SK-N-SH treated with all-trans-retinoic acid at 6 μM for 48 hours (cell line): ENCODE measurements around the gene SVIL.

Source experiments
- BACH2 ChIP-seq: fragments of 250-450 bp; sonication (Bioruptor Pico); IDR thresholded peaks from 2 replicates; pipeline ENCODE4 v1.9.0; 2021; ENCODE audit warnings: mild to moderate bottlenecking, borderline replicate concordance
- PPARA ChIP-seq: fragments of 250-450 bp; sonication (Bioruptor Pico); IDR thresholded peaks from 2 replicates; pipeline ENCODE4 v1.5.0; 2020; ENCODE audit warnings: mild to moderate bottlenecking, borderline replicate concordance
- ZFP3 ChIP-seq: fragments of 250-450 bp; sonication (Bioruptor Pico); IDR thresholded peaks from 2 replicates; pipeline ENCODE4 v1.5.0; 2020; ENCODE audit warnings: mild to moderate bottlenecking, moderate library complexity
- ZNF565 ChIP-seq: fragments of 450-650 bp; formaldehyde crosslinking; conservative IDR thresholded peaks from 2 replicates; pipeline ENCODE4 v1.5.0; 2020; ENCODE audit warnings: low read depth, mild to moderate bottlenecking, moderate library complexity
- ZNF8 ChIP-seq: fragments of 450-650 bp; formaldehyde crosslinking; IDR thresholded peaks from 2 replicates; pipeline ENCODE4 v1.5.0; 2020; ENCODE audit warnings: mild to moderate bottlenecking, moderate library complexity
- TF ChIP-seq, protein P1 (sequence below): fragments of 250-450 bp; sonication (Bioruptor Pico); IDR thresholded peaks from 2 replicates; pipeline ENCODE4 v1.8.0; 2020; ENCODE audit warnings: mild to moderate bottlenecking, moderate library complexity, borderline replicate concordance
- TF ChIP-seq, protein P2 (sequence below): fragments of 250-450 bp; sonication (Bioruptor Pico); IDR thresholded peaks from 2 replicates; pipeline ENCODE4 v1.8.0; 2021; ENCODE audit warnings: low read depth, mild to moderate bottlenecking, moderate library complexity, borderline replicate concordance
- TF ChIP-seq, protein P3 (sequence below): fragments of 250-450 bp; sonication (Bioruptor Pico); IDR thresholded peaks from 2 replicates; pipeline ENCODE4 v1.5.1; 2020; ENCODE audit warnings: low read depth, mild to moderate bottlenecking, moderate library complexity

DNA sequence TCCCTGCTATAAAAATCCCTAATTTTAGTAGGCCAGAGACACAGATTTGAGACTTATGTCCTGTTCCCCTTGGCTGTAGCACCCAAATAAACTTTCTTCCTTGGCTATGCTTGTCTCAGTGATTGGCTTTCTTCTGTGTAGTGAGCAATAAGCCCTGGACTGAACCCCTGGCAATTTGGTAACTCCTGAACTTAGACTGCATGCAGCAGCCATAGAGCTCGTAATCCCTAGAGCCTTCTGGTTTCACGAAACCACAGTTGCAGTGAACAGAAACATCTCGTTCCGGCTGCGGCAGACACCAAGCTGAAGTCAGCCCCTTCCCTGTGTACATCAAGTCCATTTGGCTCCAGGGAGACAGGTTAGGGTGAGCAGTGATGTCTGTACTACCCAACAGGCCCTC is 173.7 kb downstream of the SVIL start:
- no peak for TF ChIP-seq BACH2 (CRISPR knock-in tag)
- TF ChIP-seq, protein P1, sequence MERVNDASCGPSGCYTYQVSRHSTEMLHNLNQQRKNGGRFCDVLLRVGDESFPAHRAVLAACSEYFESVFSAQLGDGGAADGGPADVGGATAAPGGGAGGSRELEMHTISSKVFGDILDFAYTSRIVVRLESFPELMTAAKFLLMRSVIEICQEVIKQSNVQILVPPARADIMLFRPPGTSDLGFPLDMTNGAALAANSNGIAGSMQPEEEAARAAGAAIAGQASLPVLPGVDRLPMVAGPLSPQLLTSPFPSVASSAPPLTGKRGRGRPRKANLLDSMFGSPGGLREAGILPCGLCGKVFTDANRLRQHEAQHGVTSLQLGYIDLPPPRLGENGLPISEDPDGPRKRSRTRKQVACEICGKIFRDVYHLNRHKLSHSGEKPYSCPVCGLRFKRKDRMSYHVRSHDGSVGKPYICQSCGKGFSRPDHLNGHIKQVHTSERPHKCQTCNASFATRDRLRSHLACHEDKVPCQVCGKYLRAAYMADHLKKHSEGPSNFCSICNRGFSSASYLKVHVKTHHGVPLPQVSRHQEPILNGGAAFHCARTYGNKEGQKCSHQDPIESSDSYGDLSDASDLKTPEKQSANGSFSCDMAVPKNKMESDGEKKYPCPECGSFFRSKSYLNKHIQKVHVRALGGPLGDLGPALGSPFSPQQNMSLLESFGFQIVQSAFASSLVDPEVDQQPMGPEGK: no peak
- TF ChIP-seq ZNF8 (CRISPR knock-in tag): no peak
- TF ChIP-seq, protein P2, sequence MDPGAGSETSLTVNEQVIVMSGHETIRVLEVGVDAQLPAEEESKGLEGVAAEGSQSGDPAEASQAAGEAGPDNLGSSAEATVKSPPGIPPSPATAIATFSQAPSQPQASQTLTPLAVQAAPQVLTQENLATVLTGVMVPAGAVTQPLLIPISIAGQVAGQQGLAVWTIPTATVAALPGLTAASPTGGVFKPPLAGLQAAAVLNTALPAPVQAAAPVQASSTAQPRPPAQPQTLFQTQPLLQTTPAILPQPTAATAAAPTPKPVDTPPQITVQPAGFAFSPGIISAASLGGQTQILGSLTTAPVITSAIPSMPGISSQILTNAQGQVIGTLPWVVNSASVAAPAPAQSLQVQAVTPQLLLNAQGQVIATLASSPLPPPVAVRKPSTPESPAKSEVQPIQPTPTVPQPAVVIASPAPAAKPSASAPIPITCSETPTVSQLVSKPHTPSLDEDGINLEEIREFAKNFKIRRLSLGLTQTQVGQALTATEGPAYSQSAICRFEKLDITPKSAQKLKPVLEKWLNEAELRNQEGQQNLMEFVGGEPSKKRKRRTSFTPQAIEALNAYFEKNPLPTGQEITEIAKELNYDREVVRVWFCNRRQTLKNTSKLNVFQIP (CRISPR knock-in tag): no peak
- TF ChIP-seq ZFP3 (CRISPR knock-in tag): no peak
- TF ChIP-seq PPARA (CRISPR knock-in tag): no peak
- TF ChIP-seq, protein P3, sequence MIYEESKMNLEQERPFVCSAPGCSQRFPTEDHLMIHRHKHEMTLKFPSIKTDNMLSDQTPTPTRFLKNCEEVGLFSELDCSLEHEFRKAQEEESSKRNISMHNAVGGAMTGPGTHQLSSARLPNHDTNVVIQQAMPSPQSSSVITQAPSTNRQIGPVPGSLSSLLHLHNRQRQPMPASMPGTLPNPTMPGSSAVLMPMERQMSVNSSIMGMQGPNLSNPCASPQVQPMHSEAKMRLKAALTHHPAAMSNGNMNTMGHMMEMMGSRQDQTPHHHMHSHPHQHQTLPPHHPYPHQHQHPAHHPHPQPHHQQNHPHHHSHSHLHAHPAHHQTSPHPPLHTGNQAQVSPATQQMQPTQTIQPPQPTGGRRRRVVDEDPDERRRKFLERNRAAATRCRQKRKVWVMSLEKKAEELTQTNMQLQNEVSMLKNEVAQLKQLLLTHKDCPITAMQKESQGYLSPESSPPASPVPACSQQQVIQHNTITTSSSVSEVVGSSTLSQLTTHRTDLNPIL (CRISPR knock-in tag): no peak
- no peak for TF ChIP-seq ZNF565 (CRISPR knock-in tag)
